Medulla oblongata (tissue), 1 donor: Measurements from ENCODE around the gene ARF3.
"Not testable (repeated sequence)": the region's sequence is repeated elsewhere in the genome, so short reads cannot be mapped to it uniquely, and the experiment has no call there.

Experiments used
- DNase-seq: peaks from one replicate; pipeline ENCODE4 v3.0.0-alpha.2; 2015; ENCODE audit errors: extremely low spot score

ARF3 gene

GRCh38 chr12:48929551-48929950, 27.7 kb downstream of the ARF3 start:
- no peak for DNase-seq

GRCh38 chr12:48927261-48927660, 30.0 kb downstream of the ARF3 start:
- DNase-seq, result no peak

GRCh38 chr12:48925304-48926011, 31.8 kb downstream of the ARF3 start, which contains the start of gene FKBP11:
FKBP11 (minus strand) TSS chr12:48925492; CDS start chr12:48925428, 64 bp downstream.
- DNase-seq, result peak; percentile 21

- DNase-seq, result no peak
These were observed 32.5 kb downstream of the ARF3 start for GRCh38 chr12:48924617-48925303.

DNA sequence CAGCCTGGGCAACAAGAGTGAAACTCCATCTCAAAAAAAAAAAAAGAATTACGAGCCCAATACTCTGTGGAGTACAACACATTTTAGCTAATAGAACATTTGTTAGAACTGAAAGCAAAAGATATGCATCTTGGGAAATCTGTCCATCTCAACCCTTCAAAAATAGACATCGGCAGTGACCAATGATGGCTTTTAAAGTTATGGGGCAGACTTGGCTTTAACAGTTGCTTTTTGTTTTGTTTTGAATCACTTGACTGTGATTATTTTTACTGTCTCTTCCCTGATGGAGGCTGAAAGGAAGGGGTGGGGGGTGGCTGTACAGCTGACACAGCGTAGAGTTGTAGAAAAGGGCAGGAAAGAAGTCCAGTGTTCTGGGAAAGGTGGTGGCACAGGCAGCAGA, 34.2 kb downstream of the ARF3 start:
- no peak for DNase-seq

DNA sequence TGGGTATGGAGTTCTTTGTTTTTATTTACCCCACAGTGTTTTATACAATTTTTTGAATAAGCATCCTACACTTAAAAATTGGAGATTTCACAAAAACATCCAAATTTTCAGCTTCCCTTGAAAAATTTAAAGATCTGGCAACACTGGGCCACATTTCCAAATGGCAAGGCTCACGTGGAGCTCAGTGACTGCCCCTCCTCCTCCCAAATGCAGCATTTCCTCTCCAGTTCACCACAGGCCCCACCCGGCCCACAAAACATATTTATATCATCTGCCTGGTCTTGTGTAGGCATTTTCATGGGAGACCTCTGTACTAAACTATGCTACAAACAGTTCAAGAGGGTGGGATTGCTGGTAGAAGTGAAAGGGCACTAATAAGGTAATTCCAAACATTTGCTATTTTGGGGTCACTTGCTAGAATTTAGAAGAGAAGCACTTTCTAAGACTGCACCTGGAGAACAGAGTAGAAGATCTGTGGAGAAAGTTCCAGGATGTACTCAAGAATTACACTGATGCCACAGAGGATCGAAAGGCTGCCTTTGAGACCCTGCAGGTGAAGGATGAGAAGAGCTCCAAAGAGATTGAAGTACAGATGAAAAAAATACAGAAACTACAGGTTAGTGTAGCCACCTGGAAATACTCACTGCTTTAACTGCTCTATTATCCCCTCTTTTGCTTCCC, 39.3 kb downstream of the ARF3 start:
- DNase-seq, result no peak

- no peak for DNase-seq
These were observed 47.1 kb downstream of the ARF3 start for GRCh38 chr12:48910196-48910595.

GRCh38 chr12:48909698-48910097, 47.6 kb downstream of the ARF3 start:
- not testable (repeated sequence) for DNase-seq

DNA sequence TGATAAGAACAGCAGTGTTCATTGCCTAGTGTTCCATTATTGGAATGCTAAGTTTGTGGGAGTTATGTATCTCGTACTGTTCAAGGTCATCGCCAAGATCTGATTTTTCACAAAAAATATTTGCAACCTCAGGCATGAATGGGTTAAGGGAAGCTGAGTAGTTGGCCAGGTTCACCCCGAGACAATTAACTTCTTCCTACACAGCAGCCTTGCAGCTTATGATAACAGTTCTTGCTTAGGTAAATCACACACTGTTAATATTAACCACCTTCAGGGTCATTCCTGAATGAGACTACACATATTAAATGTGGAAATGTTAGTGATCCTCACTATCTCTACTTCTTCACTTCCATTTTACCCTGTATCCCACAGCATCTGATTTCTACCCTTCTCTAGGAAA, 50.0 kb downstream of the ARF3 start:
- DNase-seq, result no peak

- DNase-seq, result peak; percentile 81
These were observed 53.3 kb downstream of the ARF3 start for GRCh38 chr12:48903982-48904411.

- DNase-seq, result no peak
These were observed 53.8 kb downstream of the ARF3 start for GRCh38 chr12:48903363-48903981.

DNA sequence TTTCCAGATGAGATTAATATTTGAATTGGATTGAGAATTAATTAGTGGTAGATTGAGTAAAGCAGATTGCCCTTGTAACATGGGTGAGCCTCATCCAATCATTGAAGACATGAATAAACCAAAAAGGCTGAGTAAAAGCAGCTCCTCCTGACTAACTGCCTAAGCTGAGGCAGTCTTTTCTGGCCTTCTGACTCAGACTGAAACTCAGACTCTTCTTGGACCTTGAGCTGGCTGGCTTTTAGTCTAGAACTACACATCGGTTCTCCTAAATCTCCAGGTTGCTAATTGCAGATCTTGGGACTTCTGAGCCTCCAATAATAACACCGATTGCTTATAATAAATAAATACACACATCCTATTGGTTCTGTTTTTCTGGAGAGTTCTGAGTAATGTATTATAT, 56.0 kb downstream of the ARF3 start:
- DNase-seq, result no peak

DNA sequence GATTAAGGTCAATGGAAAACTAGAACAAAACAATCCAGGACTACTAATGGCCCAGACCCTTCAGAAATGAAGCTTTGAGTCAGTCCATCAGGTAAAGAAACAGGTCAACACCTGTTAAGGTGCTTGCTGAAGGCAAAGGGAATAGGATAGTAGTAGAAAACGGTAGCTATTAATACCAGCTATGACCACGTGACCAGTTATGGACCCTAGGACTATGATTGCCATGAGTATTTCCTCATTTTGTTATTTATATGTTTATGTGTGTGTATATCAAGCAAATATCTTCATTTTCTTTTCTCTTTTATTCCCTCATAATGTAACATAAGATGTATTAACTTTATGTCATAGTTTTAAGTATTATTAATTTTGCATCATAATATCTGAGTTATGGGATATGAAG, 57.6 kb downstream of the ARF3 start:
- no peak for DNase-seq

DNA sequence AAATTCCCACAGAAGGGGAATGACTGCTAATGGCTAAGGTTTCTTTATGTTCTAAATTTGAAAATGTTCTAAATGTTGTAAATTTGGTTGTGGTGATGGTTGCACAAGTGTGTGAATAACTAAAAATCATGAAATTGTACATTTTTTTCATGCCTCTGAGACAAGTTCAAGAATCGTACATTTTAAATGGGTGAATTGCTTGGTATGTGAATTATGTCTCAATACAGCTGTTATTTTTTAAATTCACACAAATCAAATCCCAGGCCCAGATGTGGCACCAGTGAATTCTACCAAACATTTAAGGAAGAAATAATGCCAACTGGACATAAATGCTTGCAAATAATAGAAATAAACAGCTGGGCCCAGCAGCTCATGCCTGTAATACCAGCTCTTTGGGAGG, 63.0 kb downstream of the ARF3 start:
- no peak for DNase-seq

GRCh38 chr12:48890657-48891418, 66.4 kb downstream of the ARF3 start:
- peak; percentile 87 for DNase-seq

- DNase-seq, result no peak
These were observed 67.6 kb downstream of the ARF3 start for GRCh38 chr12:48889679-48890078.
